GM21515 (cell line): ENCODE results near the gene OLIG1.

ENCODE experiments used
- ATAC-seq: cut with Tn5 transposase; IDR thresholded peaks from one replicate; pipeline ENCODE4 v1.9.1; 2021; ENCODE audit not compliant: unreplicated experiment

Gene OLIG1, protein sequence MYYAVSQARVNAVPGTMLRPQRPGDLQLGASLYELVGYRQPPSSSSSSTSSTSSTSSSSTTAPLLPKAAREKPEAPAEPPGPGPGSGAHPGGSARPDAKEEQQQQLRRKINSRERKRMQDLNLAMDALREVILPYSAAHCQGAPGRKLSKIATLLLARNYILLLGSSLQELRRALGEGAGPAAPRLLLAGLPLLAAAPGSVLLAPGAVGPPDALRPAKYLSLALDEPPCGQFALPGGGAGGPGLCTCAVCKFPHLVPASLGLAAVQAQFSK

GRCh38 chr21:33069994-33070743, at the start of gene OLIG1:
TSS of gene OLIG1 (plus strand) at chr21:33070141. CDS start at chr21:33070247, 106 bp downstream.
- no peak for ATAC-seq

GRCh38 chr21:33020558-33021100, 49.3 kb upstream of the OLIG1 start:
- no peak for ATAC-seq

GRCh38 chr21:33021150-33021549, 48.8 kb upstream of the OLIG1 start:
- no peak for ATAC-seq

DNA sequence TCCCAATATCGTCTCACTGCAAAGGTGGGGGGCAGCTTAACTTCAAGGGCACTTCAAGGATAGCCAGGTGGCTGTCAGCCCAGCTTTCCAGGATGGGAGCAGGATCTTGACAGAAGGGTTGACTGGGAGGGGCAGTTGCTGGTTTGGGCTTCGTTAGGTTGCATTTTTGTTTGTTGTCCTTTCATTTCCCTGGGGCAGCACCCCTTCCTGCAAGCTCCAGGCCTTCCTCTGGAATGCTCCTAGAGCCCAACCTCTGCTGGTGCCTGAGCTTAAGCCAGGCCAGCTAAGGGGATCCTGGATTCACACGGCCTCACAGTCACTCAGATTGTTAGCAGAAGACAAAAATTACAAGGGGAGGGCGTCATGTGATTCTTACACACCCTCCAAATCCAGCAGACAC, 48.3 kb upstream of the OLIG1 start:
- no peak for ATAC-seq

- ATAC-seq, result no peak
Observed at GRCh38 chr21:33022489-33022827, 47.5 kb upstream of the OLIG1 start.

- no peak for ATAC-seq
Observed at GRCh38 chr21:33022828-33023573, 46.9 kb upstream of the OLIG1 start.

DNA sequence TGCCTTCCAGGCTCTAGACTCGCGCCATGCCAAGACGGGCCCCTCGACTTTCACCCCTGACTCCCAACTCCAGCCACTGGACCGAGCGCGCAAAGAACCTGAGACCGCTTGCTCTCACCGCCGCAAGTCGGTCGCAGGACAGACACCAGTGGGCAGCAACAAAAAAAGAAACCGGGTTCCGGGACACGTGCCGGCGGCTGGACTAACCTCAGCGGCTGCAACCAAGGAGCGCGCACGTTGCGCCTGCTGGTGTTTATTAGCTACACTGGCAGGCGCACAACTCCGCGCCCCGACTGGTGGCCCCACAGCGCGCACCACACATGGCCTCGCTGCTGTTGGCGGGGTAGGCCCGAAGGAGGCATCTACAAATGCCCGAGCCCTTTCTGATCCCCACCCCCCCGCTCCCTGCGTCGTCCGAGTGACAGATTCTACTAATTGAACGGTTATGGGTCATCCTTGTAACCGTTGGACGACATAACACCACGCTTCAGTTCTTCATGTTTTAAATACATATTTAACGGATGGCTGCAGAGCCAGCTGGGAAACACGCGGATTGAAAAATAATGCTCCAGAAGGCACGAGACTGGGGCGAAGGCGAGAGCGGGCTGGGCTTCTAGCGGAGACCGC, 46.3 kb upstream of the OLIG1 start:
- ATAC-seq, result no peak

- ATAC-seq, result no peak
Observed at GRCh38 chr21:33024201-33025103, 45.5 kb upstream of the OLIG1 start.

- no peak for ATAC-seq
Observed at GRCh38 chr21:33025106-33025488, 44.8 kb upstream of the OLIG1 start.

DNA sequence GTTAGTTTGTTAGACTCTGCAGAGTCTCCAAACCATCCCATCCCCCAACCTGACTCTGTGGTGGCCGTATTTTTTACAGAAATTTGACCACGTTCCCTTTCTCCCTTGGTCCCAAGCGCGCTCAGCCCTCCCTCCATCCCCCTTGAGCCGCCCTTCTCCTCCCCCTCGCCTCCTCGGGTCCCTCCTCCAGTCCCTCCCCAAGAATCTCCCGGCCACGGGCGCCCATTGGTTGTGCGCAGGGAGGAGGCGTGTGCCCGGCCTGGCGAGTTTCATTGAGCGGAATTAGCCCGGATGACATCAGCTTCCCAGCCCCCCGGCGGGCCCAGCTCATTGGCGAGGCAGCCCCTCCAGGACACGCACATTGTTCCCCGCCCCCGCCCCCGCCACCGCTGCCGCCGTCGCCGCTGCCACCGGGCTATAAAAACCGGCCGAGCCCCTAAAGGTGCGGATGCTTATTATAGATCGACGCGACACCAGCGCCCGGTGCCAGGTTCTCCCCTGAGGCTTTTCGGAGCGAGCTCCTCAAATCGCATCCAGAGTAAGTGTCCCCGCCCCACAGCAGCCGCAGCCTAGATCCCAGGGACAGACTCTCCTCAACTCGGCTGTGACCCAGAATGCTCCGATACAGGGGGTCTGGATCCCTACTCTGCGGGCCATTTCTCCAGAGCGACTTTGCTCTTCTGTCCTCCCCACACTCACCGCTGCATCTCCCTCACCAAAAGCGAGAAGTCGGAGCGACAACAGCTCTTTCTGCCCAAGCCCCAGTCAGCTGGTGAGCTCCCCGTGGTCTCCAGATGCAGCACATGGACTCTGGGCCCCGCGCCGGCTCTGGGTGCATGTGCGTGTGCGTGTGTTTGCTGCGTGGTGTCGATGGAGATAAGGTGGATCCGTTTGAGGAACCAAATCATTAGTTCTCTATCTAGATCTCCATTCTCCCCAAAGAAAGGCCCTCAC, 44.2 kb upstream of the OLIG1 start, which contains the start of gene OLIG2:
Gene OLIG2 (plus strand): TSS at position 447 of the 954 bp plus-strand sequence. CDS start 928 bp downstream, outside the sequence.
- no peak for ATAC-seq

DNA sequence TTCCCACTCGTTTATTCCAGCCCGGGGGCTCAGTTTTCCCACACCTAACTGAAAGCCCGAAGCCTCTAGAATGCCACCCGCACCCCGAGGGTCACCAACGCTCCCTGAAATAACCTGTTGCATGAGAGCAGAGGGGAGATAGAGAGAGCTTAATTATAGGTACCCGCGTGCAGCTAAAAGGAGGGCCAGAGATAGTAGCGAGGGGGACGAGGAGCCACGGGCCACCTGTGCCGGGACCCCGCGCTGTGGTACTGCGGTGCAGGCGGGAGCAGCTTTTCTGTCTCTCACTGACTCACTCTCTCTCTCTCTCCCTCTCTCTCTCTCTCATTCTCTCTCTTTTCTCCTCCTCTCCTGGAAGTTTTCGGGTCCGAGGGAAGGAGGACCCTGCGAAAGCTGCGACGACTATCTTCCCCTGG, 43.5 kb upstream of the OLIG1 start:
- ATAC-seq, result no peak

DNA sequence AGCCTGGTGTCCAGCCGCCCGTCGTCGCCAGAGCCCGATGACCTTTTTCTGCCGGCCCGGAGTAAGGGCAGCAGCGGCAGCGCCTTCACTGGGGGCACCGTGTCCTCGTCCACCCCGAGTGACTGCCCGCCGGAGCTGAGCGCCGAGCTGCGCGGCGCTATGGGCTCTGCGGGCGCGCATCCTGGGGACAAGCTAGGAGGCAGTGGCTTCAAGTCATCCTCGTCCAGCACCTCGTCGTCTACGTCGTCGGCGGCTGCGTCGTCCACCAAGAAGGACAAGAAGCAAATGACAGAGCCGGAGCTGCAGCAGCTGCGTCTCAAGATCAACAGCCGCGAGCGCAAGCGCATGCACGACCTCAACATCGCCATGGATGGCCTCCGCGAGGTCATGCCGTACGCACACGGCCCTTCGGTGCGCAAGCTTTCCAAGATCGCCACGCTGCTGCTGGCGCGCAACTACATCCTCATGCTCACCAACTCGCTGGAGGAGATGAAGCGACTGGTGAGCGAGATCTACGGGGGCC, 43.0 kb upstream of the OLIG1 start:
- ATAC-seq, result no peak

GRCh38 chr21:33027401-33028286, 42.3 kb upstream of the OLIG1 start:
- ATAC-seq, result no peak

DNA sequence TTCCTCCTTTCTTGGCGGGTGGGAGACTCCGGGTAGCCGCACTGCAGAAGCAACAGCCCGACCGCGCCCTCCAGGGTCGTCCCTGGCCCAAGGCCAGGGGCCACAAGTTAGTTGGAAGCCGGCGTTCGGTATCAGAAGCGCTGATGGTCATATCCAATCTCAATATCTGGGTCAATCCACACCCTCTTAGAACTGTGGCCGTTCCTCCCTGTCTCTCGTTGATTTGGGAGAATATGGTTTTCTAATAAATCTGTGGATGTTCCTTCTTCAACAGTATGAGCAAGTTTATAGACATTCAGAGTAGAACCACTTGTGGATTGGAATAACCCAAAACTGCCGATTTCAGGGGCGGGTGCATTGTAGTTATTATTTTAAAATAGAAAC, 41.7 kb upstream of the OLIG1 start:
- ATAC-seq, result no peak

DNA sequence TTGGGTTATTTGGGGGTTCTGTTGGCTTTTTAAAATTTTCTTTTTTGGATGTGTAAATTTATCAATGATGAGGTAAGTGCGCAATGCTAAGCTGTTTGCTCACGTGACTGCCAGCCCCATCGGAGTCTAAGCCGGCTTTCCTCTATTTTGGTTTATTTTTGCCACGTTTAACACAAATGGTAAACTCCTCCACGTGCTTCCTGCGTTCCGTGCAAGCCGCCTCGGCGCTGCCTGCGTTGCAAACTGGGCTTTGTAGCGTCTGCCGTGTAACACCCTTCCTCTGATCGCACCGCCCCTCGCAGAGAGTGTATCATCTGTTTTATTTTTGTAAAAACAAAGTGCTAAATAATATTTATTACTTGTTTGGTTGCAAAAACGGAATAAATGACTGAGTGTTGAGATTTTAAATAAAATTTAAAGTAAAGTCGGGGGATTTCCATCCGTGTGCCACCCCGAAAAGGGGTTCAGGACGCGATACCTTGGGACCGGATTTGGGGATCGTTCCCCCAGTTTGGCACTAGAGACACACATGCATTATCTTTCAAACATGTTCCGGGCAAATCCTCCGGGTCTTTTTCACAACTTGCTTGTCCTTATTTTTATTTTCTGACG, 41.1 kb upstream of the OLIG1 start:
- no peak for ATAC-seq

DNA sequence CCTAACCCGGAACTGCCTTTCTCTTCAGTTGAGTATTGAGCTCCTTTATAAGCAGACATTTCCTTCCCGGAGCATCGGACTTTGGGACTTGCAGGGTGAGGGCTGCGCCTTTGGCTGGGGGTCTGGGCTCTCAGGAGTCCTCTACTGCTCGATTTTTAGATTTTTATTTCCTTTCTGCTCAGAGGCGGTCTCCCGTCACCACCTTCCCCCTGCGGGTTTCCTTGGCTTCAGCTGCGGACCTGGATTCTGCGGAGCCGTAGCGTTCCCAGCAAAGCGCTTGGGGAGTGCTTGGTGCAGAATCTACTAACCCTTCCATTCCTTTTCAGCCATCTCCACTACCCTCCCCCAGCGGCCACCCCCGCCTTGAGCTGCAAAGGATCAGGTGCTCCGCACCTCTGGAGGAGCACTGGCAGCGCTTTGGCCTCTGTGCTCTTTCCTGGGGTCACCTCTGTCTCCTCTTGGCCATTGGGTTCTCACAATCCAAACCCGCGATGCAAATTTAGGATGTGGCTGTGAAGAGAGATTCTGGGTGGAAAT, 40.5 kb upstream of the OLIG1 start:
- no peak for ATAC-seq

- no peak for ATAC-seq
Observed at GRCh38 chr21:33029975-33030461, 39.9 kb upstream of the OLIG1 start.
